Esophagus (tissue), 2 donors: Measurements from ENCODE around the gene PFAS. TPM values are rescaled to one million over a fixed set of nuclear protein-coding genes. Genes with fewer than 3 reads are reported as not detected.

Experiments
- H3K27ac ChIP-seq, 2 donors: one replicate each; pipeline ENCODE4 v1.5.1; 2013; ENCODE audit warnings: low read depth in 2 of 2, mild to moderate bottlenecking in 2 of 2, inconsistent platforms in 1 of 2, low read length in 1 of 2, moderate library complexity in 1 of 2
- H3K27me3 ChIP-seq, 2 donors: one replicate each; pipeline ENCODE4 v1.6.1; 2013; ENCODE audit warnings: low read length in 2 of 2, control low read depth in 1 of 2, mild to moderate bottlenecking in 1 of 2; ENCODE audit not compliant: insufficient read depth in 2 of 2, control insufficient read depth in 1 of 2
- H3K36me3 ChIP-seq, 2 donors: one replicate each; pipeline ENCODE4 v1.6.1; 2013; ENCODE audit warnings: low read length in 1 of 2; ENCODE audit not compliant: control insufficient read depth in 2 of 2, insufficient read depth in 2 of 2
- H3K4me1 ChIP-seq, 2 donors: one replicate each; pipeline ENCODE4 v1.6.1; 2013; ENCODE audit warnings: low read length in 1 of 2; ENCODE audit not compliant: control insufficient read depth in 2 of 2, insufficient read depth in 2 of 2
- H3K4me3 ChIP-seq, 2 donors: one replicate each; pipeline ENCODE4 v1.5.1; 2013; ENCODE audit warnings: low read length in 2 of 2, mild to moderate bottlenecking in 2 of 2, low read depth in 1 of 2, moderate library complexity in 1 of 2
- H3K9me3 ChIP-seq, 2 donors: one replicate each; pipeline ENCODE4 v1.6.1; 2013; ENCODE audit warnings: mild to moderate bottlenecking in 2 of 2, low read depth in 1 of 2, low read length in 1 of 2, moderate library complexity in 1 of 2; ENCODE audit not compliant: control insufficient read depth in 2 of 2, insufficient read depth in 1 of 2
- WGBS, 2 donors: extraction: QIAGEN DNeasy Blood & Tissue Kit; methylation state at CpG; one replicate each; pipeline ENCODE4 v1.1.7; 2013; 5-methylcytosine and 5-hydroxymethylcytosine counted together
- polyA plus RNA-seq, 2 donors: library from polyadenylated mRNA; stranded (reverse); fragments of 200-250 nt; gene quantifications; one replicate each; pipeline ENCODE4 v1.2.3, GENCODE V29; 2013
- donor health status: healthy with polysubstance abuse.
- donor health status: Bipolar disorder and iron deficiency.

PFAS gene
- polyA plus RNA-seq, 2 donors = 8.1 to 16.2 TPM

DNA sequence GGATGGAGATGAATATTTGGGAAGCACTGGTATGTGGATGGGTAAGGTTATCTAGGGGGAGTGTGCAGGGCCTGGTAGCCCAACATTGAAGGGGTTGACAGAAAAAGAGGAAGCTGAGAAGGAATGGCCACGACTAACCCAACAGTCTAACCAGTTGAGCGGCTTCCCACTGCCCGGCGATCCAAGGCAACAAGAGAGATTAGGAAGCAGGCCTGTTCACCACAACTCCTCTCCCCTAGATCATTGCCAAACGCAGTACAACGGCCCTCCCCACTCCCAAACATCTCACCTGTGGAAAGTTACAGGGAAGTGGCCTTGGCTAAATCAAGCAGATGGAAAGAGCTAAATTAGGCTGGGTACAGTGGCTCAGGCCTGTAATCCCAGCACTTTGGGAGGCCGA lies 28.2 kb downstream of the PFAS start:
- no peaks in the 10 kb centered on the region for H3K36me3 ChIP-seq
- H3K9me3 ChIP-seq = no peaks in the 10 kb centered on the region
- no peak overlapping the region for H3K27ac ChIP-seq
- 70 to 83% methylated on average over 7 of the region's 7 CpGs for WGBS, 2 donors
- no peaks in the 10 kb centered on the region for H3K4me1 ChIP-seq
- H3K27me3 ChIP-seq = no peaks in the 10 kb centered on the region
- H3K4me3 ChIP-seq = no peak overlapping the region

GRCh38 chr17:8282345-8282744 lies 33.3 kb downstream of the PFAS start:
- no peak overlapping the region for H3K4me3 ChIP-seq
- H3K9me3 ChIP-seq = no peaks in the 10 kb centered on the region
- WGBS, 2 donors = 62 to 71% methylated on average over 3 of the region's 3 CpGs
- H3K27me3 ChIP-seq = no peaks in the 10 kb centered on the region
- H3K4me1 ChIP-seq = no peaks in the 10 kb centered on the region
- no peak overlapping the region for H3K27ac ChIP-seq
- no peaks in the 10 kb centered on the region for H3K36me3 ChIP-seq

- Histone ChIP-seq H3K9me3 (no peaks in the 10 kb centered on the region), H3K27me3 (no peaks in the 10 kb centered on the region), H3K36me3 (no peaks in the 10 kb centered on the region), H3K27ac (no peak overlapping the region), H3K4me1 (peaks cover 0 to 6% of the 10 kb centered on the region in 2 donors), H3K4me3 (no peak overlapping the region)
- 67 to 72% methylated on average over 4 of the region's 4 CpGs for WGBS, 2 donors
These were observed 34.3 kb downstream of the PFAS start for GRCh38 chr17:8283356-8283755.

DNA sequence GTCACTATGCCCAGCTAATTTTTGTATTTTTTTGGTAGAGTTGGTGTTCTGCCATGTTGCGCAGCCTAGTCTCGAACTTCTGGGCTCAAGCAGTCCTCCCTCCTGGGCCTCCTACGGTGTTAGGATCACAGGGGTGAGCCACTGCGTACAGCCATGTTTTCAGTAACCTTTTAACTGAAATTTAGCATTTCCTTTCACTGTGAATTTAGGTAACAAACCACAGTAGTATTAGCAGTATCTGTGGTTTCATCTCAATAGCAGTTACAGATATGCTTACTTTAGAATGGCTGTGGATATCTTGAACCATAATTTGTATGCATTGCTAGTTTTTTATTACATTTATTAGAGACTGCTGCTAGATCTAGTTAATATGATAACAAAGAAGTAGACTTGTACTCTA lies 35.0 kb downstream of the PFAS start:
- Histone ChIP-seq H3K36me3 (no peaks in the 10 kb centered on the region), H3K4me3 (no peak overlapping the region), H3K27ac (no peak overlapping the region), H3K9me3 (no peaks in the 10 kb centered on the region), H3K4me1 (peaks cover 0 to 10% of the 10 kb centered on the region in 2 donors), H3K27me3 (no peaks in the 10 kb centered on the region)
- 86 to 92% methylated on average over 4 of the region's 4 CpGs for WGBS, 2 donors

DNA sequence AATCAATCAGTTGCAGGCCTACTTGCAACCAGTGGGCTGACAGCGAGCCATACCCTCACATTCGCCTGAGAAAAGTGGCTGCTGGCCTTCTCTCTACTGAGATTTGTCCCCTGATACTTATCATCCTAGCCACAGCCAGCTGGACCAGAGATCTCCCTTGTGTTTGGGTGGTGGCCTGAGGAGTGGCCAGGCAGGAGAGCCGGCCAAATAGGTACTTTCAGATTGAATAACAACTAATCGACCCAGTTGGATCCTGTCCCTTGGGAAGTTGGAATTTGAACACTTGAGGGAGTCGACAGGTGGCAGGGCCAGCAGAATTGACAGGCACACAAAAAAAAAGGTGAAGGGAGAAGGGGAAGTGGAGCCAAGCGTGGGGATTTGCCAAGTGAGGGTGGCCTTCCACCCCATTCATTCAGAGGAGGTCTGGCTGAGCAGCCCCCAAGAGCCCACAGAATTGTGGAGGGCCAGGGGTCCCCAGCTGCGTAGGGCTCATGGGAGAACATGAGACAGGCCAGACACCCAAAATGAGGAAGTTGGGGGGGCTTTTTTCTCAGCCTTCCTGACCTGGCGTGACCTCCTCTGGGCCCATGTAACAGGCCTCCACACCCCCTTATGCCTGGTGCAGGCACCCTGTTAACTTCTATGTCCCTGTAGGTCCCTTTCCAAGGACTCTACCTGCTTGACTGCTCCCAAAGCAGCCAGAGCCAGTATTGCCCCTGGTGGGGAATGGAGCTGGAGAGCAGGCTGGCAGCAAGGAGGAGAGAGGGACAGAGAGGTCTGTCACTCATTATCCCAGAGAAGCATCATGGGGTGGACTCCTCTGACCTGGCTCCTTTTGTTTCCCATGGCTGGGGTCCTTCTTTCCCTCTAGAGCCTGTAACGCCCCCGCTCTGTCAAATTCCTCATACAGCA lies 36.4 kb downstream of the PFAS start:
- no peak overlapping the region for H3K27ac ChIP-seq
- WGBS, 2 donors = 64 to 73% methylated on average over 9 to 10 of the region's 10 CpGs
- H3K9me3 ChIP-seq = no peaks in the 10 kb centered on the region
- H3K4me1 ChIP-seq = peaks cover 0 to 13% of the 10 kb centered on the region in 2 donors
- no peaks in the 10 kb centered on the region for H3K36me3 ChIP-seq
- no peak overlapping the region for H3K4me3 ChIP-seq
- no peaks in the 10 kb centered on the region for H3K27me3 ChIP-seq

- Histone ChIP-seq H3K27me3 (no peaks in the 10 kb centered on the region), H3K4me3 (peak overlapping the region; percentile 66 to 71), H3K9me3 (no peaks in the 10 kb centered on the region), H3K4me1 (peaks cover 0 to 13% of the 10 kb centered on the region in 2 donors), H3K27ac (peak overlapping the region; percentile 87 to 91), H3K36me3 (no peaks in the 10 kb centered on the region)
- WGBS, 2 donors = 20 to 21% methylated on average over 19 of the region's 19 CpGs
These were observed 38.7 kb downstream of the PFAS start for GRCh38 chr17:8287651-8288335.

GRCh38 chr17:8288336-8289102 lies 39.4 kb downstream of the PFAS start, which contains the start of gene RANGRF:
RANGRF (plus strand) TSS chr17:8288670; CDS start chr17:8288789, 119 bp downstream.
- peak within 1 kb of the TSS; percentile 87 to 91 for H3K27ac ChIP-seq
- H3K27me3 ChIP-seq = no peaks in the 10 kb centered on the region
- no peaks in the 10 kb centered on the region for H3K36me3 ChIP-seq
- peak within 1 kb of the TSS; percentile 66 to 71 for H3K4me3 ChIP-seq
- WGBS, 2 donors = 1% methylated on average over 53 of the region's 53 CpGs
- no peaks in the 10 kb centered on the region for H3K9me3 ChIP-seq
- H3K4me1 ChIP-seq = peaks cover 0 to 13% of the 10 kb centered on the region in 2 donors

GRCh38 chr17:8289103-8289397 lies 40.0 kb downstream of the PFAS start:
- H3K27ac ChIP-seq = peak overlapping the region; percentile 87 to 91
- no peaks in the 10 kb centered on the region for H3K27me3 ChIP-seq
- no peaks in the 10 kb centered on the region for H3K9me3 ChIP-seq
- H3K4me1 ChIP-seq = peaks cover 0 to 13% of the 10 kb centered on the region in 2 donors
- no peaks in the 10 kb centered on the region for H3K36me3 ChIP-seq
- H3K4me3 ChIP-seq = peak overlapping the region; percentile 66 to 71
- 9 to 14% methylated on average over 15 to 17 of the region's 17 CpGs for WGBS, 2 donors

- H3K9me3 ChIP-seq = no peaks in the 10 kb centered on the region
- no peak overlapping the region for H3K4me3 ChIP-seq
- WGBS, 2 donors = 43 to 50% methylated on average over 3 of the region's 3 CpGs
- H3K36me3 ChIP-seq = no peaks in the 10 kb centered on the region
- H3K27me3 ChIP-seq = no peaks in the 10 kb centered on the region
- peaks cover 0 to 22% of the 10 kb centered on the region in 2 donors for H3K4me1 ChIP-seq
- no peak overlapping the region for H3K27ac ChIP-seq
These were observed 41.0 kb downstream of the PFAS start for GRCh38 chr17:8290043-8290442.
